Vagina (tissue), 2 donors: ENCODE measurements around the gene SLX4.

ENCODE experiments used
- CTCF ChIP-seq, 3 experiments: fragments of 450-650 bp in 2 of 3; fragments of 200-600 bp in 1 of 3; sonication (generic) in 1 of 3; IDR thresholded peaks; one replicate each; pipeline ENCODE4 v1.5.1; 2017 to 2019; ENCODE audit warnings: antibody characterized with exemption in 3 of 3, mild to moderate bottlenecking in 2 of 3, moderate library complexity in 2 of 3
- POLR2AphosphoS5 ChIP-seq, 2 donors: sonication (generic); formaldehyde crosslinking; IDR thresholded peaks; one replicate each; pipeline ENCODE4 v1.9.0; 2017; ENCODE audit warnings: antibody characterized with exemption in 2 of 2, mild to moderate bottlenecking in 2 of 2, low read depth in 1 of 2; ENCODE audit not compliant: insufficient read depth in 1 of 2

GRCh38 chr16:3532741-3533140 is 78.7 kb downstream of the SLX4 start:
- no peak for TF ChIP-seq CTCF (IDR thresholded peaks at IDR 0.05)
- TF ChIP-seq POLR2AphosphoS5 (IDR thresholded peaks at IDR 0.05; ENCODE audit: insufficient read depth in 1 of 2, low read depth in 1 of 2) = no peak
